K562 (cell line): ENCODE measurements around the gene ZDHHC3.

Experiments
- CTCF ChIP-seq, 3 experiments: IDR thresholded peaks in 2 of 3; conservative IDR thresholded peaks in 1 of 3; 2 replicates each; pipeline ENCODE4 v1.5.1; 2011 to 2012; ENCODE audit warnings: low read length in 3 of 3, mild to moderate bottlenecking in 3 of 3, control low read depth in 2 of 3, improper control_type of control experiment in 1 of 3, inconsistent platforms in 1 of 3, low read depth in 1 of 3, mixed read lengths in 1 of 3, moderate library complexity in 1 of 3; ENCODE audit not compliant: insufficient read depth in 2 of 3
- FOXJ2 ChIP-seq: fragments of 200-800 bp; sonication (Bioruptor generic); IDR thresholded peaks from 2 replicates; pipeline ENCODE4 v1.6.1; 2016; ENCODE audit warnings: missing genetic modification characterization, missing compliant biosample characterization
- HDAC6 ChIP-seq: IDR thresholded peaks from 2 replicates; pipeline ENCODE4 v1.6.1; 2012; ENCODE audit warnings: low read depth, mild to moderate bottlenecking, control low read depth, inconsistent platforms, low read length, moderate library complexity
- MYC ChIP-seq, 2 experiments: fragments of 250-450 bp in 1 of 2; sonication (Bioruptor Pico) in 1 of 2; IDR thresholded peaks; 2 replicates each; pipeline versions ENCODE4 v1.5.1 to v1.6.1; 2012 to 2021; ENCODE audit warnings: low read depth in 2 of 2, borderline replicate concordance in 1 of 2, improper control_type of control experiment in 1 of 2, low read length in 1 of 2, mild to moderate bottlenecking in 1 of 2, moderate library complexity in 1 of 2
- NRF1 ChIP-seq, 2 experiments: fragments of 450-650 bp; IDR thresholded peaks in 1 of 2; conservative IDR thresholded peaks in 1 of 2; 2 replicates each; pipeline ENCODE4 v1.6.1; 2014; ENCODE audit warnings: mild to moderate bottlenecking in 2 of 2
- POLR2A ChIP-seq: fragments of 450-650 bp; conservative IDR thresholded peaks from 2 replicates; pipeline ENCODE4 v1.6.1; 2016
- POLR2AphosphoS5 ChIP-seq: IDR thresholded peaks from 2 replicates; pipeline ENCODE4 v1.6.1; 2011; ENCODE audit warnings: mild to moderate bottlenecking, low read depth, low read length, moderate library complexity; ENCODE audit not compliant: control insufficient read depth, insufficient read depth

DNA sequence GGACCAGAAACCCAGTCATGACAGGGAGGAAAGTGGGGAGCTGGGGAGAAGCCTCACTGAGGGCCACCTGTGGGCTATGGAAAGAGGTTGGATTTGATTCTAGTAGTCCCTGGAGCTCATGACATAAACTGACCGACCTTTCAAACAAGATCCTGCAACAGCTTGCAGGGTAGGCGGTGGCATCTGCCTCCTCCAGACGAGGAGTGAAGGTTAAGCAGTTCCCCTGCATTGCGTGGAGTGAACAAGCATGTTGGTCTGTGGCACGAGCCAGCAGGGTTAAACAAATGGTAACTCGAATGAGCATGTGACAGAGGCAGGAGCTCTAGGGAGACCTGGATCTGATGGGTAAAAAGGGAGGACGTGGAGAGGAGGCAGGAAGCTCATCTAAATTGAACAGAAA lies 88.9 kb downstream of the ZDHHC3 start:
- TF ChIP-seq HDAC6: no peak
- no peak for TF ChIP-seq NRF1 (conservative IDR thresholded peaks at IDR 0.05 in 1 of 2, IDR thresholded peaks at IDR 0.05 in 1 of 2)
- no peak for TF ChIP-seq MYC (IDR thresholded peaks at IDR 0.05; ENCODE audit: low read depth, low read length)
- TF ChIP-seq MYC (CRISPR knock-in tag; IDR thresholded peaks at IDR 0.05; ENCODE audit: borderline replicate concordance, low read depth): no peak
- no peak for TF ChIP-seq POLR2AphosphoS5
- TF ChIP-seq FOXJ2 (tag): no peak
- TF ChIP-seq CTCF (IDR thresholded peaks at IDR 0.05 in 2 of 3, conservative IDR thresholded peaks at IDR 0.05 in 1 of 3; ENCODE audit: insufficient read depth in 2 of 3, low read depth in 1 of 3, low read length in 3 of 3): no peak
- no peak for TF ChIP-seq POLR2A
